Esophagus muscularis mucosa (tissue), 3 donors: ENCODE measurements around the gene PPP6R1.

Source experiments
- CTCF ChIP-seq, 3 experiments: fragments of 200-600 bp in 2 of 3; fragments of 450-650 bp in 1 of 3; sonication (generic) in 2 of 3; IDR thresholded peaks; one replicate each; pipeline ENCODE4 v1.5.1; 2017 to 2019; ENCODE audit warnings: antibody characterized with exemption in 3 of 3, mild to moderate bottlenecking in 2 of 3, moderate library complexity in 1 of 3
- POLR2A ChIP-seq: fragments of 450-650 bp; IDR thresholded peaks from one replicate; pipeline ENCODE4 v1.6.1; 2017; ENCODE audit warnings: antibody characterized with exemption, moderate library complexity, mild to moderate bottlenecking, low read depth
- POLR2AphosphoS5 ChIP-seq, 2 donors: sonication (generic); formaldehyde crosslinking; IDR thresholded peaks; one replicate each; pipeline ENCODE4 v1.6.1; 2017; ENCODE audit warnings: antibody characterized with exemption in 2 of 2

GRCh38 chr19:55306712-55307111, 47.9 kb upstream of the PPP6R1 start:
- TF ChIP-seq CTCF (IDR thresholded peaks at IDR 0.05) (no peak), POLR2A (no peak), POLR2AphosphoS5 (IDR thresholded peaks at IDR 0.05) (no peak)
